ENCODE data around the gene SDR42E1. TPM values are rescaled to one million over a fixed set of nuclear protein-coding genes. Genes with fewer than 3 reads are reported as not detected.

SDR42E1 gene
- polyA plus RNA-seq, 1 donor: 18.6 TPM

GRCh38 chr16:82049484-82049883 lies 38.2 kb upstream of the SDR42E1 start:
- H3K36me3 ChIP-seq (ENCODE audit: control insufficient read depth, insufficient read depth, low read length): no peaks in the 10 kb centered on the region
- no peaks in the 10 kb centered on the region for H3K9me3 ChIP-seq (ENCODE audit: control insufficient read depth, low read depth, low read length)
- H3K27me3 ChIP-seq (ENCODE audit: control insufficient read depth, insufficient read depth, low read length): no peaks in the 10 kb centered on the region
- WGBS (ENCODE audit: insufficient coverage, low lambda C conversion rate): 0% methylated on average over 1 of the region's 1 CpG
- peak overlapping the region; percentile 74 for H3K27ac ChIP-seq (ENCODE audit: low read length)
- peaks cover 61% of the 10 kb centered on the region for H3K4me1 ChIP-seq (ENCODE audit: control insufficient read depth, insufficient read depth, low read length)
- no peak overlapping the region for H3K4me3 ChIP-seq (ENCODE audit: low read length)
- DNase-seq: no peak

GRCh38 chr16:82047787-82048186 lies 36.5 kb upstream of the SDR42E1 start:
- no peaks in the 10 kb centered on the region for H3K9me3 ChIP-seq (ENCODE audit: control insufficient read depth, low read depth, low read length)
- no peaks in the 10 kb centered on the region for H3K36me3 ChIP-seq (ENCODE audit: control insufficient read depth, insufficient read depth, low read length)
- 100% methylated on average over 2 of the region's 2 CpGs for WGBS (ENCODE audit: insufficient coverage, low lambda C conversion rate)
- no peak overlapping the region for H3K27ac ChIP-seq (ENCODE audit: low read length)
- H3K4me1 ChIP-seq (ENCODE audit: control insufficient read depth, insufficient read depth, low read length): peaks cover 64% of the 10 kb centered on the region
- DNase-seq: no peak
- H3K4me3 ChIP-seq (ENCODE audit: low read length): no peak overlapping the region
- no peaks in the 10 kb centered on the region for H3K27me3 ChIP-seq (ENCODE audit: control insufficient read depth, insufficient read depth, low read length)

DNA sequence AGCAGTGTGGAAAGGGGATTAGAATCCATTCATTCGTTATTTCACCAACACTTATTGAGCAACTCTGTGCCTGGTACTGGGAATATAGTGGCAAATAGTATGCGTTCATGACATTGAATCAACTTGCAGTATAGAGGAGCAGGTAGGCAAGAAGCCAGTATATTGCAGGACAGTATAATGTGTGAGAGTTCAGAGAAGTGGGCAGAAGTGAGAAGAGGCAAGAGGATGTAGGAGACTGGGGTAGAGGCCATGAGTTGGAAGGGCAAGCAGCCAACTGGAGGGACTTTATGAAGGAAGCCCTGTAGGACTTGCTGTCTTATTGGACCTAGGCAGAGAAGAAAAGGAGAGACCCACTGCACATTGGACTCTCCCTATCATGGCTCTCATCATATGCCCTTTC lies 36.1 kb upstream of the SDR42E1 start:
- Histone ChIP-seq H3K4me3 (ENCODE audit: low read length) (no peak overlapping the region), H3K27me3 (ENCODE audit: control insufficient read depth, insufficient read depth, low read length) (no peaks in the 10 kb centered on the region), H3K4me1 (ENCODE audit: control insufficient read depth, insufficient read depth, low read length) (peaks cover 61% of the 10 kb centered on the region), H3K36me3 (ENCODE audit: control insufficient read depth, insufficient read depth, low read length) (no peaks in the 10 kb centered on the region), H3K9me3 (ENCODE audit: control insufficient read depth, low read depth, low read length) (no peaks in the 10 kb centered on the region), H3K27ac (ENCODE audit: low read length) (no peak overlapping the region)
- WGBS (ENCODE audit: insufficient coverage, low lambda C conversion rate): 100% methylated on average over 1 of the region's 2 CpGs
- DNase-seq: no peak

DNA sequence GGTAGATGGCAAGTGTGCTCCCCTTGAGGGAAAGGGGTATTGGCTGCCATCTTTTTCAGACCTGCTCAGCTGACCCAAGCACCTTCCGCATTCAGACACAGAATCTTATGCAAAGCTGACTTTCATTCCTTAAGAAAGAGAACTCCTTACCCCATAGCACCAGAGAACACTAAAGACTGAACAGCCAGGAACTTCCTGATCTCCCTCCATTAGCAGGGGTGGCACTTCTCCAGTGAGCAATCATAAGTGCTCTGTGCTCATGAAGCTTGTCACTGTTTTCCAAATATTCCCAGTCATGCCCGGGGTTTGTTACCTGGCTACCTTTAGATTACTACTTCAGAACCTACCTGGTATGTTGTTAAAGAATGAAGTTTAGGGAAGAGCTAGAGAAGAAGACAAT lies 35.7 kb upstream of the SDR42E1 start:
- Histone ChIP-seq H3K9me3 (ENCODE audit: control insufficient read depth, low read depth, low read length) (no peaks in the 10 kb centered on the region), H3K4me3 (ENCODE audit: low read length) (no peak overlapping the region), H3K27ac (ENCODE audit: low read length) (no peak overlapping the region), H3K36me3 (ENCODE audit: control insufficient read depth, insufficient read depth, low read length) (no peaks in the 10 kb centered on the region), H3K27me3 (ENCODE audit: control insufficient read depth, insufficient read depth, low read length) (no peaks in the 10 kb centered on the region), H3K4me1 (ENCODE audit: control insufficient read depth, insufficient read depth, low read length) (peaks cover 57% of the 10 kb centered on the region)
- WGBS (ENCODE audit: insufficient coverage, low lambda C conversion rate): no CpG with 5 or more reads among the region's 2 CpGs
- DNase-seq: no peak

DNA sequence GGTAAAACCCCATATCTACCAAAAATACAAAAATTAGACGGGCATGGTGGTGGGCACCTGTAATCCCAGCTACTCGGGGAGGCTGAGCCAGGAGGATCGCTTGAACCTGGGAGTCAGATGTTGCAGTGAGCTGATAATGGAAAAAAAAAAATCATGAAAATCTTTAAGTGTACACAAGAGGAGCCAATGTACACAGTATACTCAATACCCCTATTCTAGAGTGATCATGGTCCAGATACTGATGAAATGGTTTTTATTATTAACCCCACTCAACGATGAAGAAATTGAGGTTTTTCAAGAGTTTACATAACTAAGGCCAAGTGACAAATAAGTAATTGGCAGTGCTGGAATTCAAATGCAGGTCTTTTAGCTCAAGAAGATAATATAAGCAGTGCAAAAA lies 35.3 kb upstream of the SDR42E1 start:
- WGBS (ENCODE audit: insufficient coverage, low lambda C conversion rate): 100% methylated on average over 1 of the region's 4 CpGs
- H3K27ac ChIP-seq (ENCODE audit: low read length): no peak overlapping the region
- no peak overlapping the region for H3K4me3 ChIP-seq (ENCODE audit: low read length)
- no peaks in the 10 kb centered on the region for H3K27me3 ChIP-seq (ENCODE audit: control insufficient read depth, insufficient read depth, low read length)
- H3K9me3 ChIP-seq (ENCODE audit: control insufficient read depth, low read depth, low read length): no peaks in the 10 kb centered on the region
- H3K4me1 ChIP-seq (ENCODE audit: control insufficient read depth, insufficient read depth, low read length): peaks cover 53% of the 10 kb centered on the region
- no peaks in the 10 kb centered on the region for H3K36me3 ChIP-seq (ENCODE audit: control insufficient read depth, insufficient read depth, low read length)
- no peak for DNase-seq

GRCh38 chr16:82045465-82045864 lies 34.2 kb upstream of the SDR42E1 start:
- Histone ChIP-seq H3K27me3 (ENCODE audit: control insufficient read depth, insufficient read depth, low read length) (no peaks in the 10 kb centered on the region), H3K4me1 (ENCODE audit: control insufficient read depth, insufficient read depth, low read length) (peaks cover 45% of the 10 kb centered on the region), H3K4me3 (ENCODE audit: low read length) (no peak overlapping the region), H3K27ac (ENCODE audit: low read length) (no peak overlapping the region), H3K36me3 (ENCODE audit: control insufficient read depth, insufficient read depth, low read length) (no peaks in the 10 kb centered on the region), H3K9me3 (ENCODE audit: control insufficient read depth, low read depth, low read length) (no peaks in the 10 kb centered on the region)
- no peak for DNase-seq
- WGBS (ENCODE audit: insufficient coverage, low lambda C conversion rate): no CpG with 5 or more reads among the region's 2 CpGs

DNA sequence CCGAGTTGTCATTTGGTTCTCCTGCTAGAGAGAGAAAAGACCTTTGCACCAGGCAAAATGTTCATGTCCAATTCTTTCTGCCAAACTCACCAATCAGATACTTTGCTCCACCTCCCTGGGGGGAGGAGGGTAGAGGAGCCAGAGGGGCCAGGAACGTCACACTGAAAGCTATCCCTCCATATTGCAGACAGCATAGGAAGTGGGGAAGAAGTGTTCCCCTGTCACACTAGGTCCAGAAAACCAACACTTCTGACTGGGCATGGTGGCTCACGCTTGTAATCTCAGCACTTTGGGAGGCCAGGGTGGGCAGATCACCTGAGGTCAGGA lies 33.3 kb upstream of the SDR42E1 start:
- Histone ChIP-seq H3K27me3 (ENCODE audit: control insufficient read depth, insufficient read depth, low read length) (no peaks in the 10 kb centered on the region), H3K9me3 (ENCODE audit: control insufficient read depth, low read depth, low read length) (no peaks in the 10 kb centered on the region), H3K4me3 (ENCODE audit: low read length) (no peak overlapping the region), H3K27ac (ENCODE audit: low read length) (no peak overlapping the region), H3K36me3 (ENCODE audit: control insufficient read depth, insufficient read depth, low read length) (no peaks in the 10 kb centered on the region), H3K4me1 (ENCODE audit: control insufficient read depth, insufficient read depth, low read length) (peaks cover 36% of the 10 kb centered on the region)
- no CpG with 5 or more reads among the region's 3 CpGs for WGBS (ENCODE audit: insufficient coverage, low lambda C conversion rate)
- DNase-seq: no peak

DNA sequence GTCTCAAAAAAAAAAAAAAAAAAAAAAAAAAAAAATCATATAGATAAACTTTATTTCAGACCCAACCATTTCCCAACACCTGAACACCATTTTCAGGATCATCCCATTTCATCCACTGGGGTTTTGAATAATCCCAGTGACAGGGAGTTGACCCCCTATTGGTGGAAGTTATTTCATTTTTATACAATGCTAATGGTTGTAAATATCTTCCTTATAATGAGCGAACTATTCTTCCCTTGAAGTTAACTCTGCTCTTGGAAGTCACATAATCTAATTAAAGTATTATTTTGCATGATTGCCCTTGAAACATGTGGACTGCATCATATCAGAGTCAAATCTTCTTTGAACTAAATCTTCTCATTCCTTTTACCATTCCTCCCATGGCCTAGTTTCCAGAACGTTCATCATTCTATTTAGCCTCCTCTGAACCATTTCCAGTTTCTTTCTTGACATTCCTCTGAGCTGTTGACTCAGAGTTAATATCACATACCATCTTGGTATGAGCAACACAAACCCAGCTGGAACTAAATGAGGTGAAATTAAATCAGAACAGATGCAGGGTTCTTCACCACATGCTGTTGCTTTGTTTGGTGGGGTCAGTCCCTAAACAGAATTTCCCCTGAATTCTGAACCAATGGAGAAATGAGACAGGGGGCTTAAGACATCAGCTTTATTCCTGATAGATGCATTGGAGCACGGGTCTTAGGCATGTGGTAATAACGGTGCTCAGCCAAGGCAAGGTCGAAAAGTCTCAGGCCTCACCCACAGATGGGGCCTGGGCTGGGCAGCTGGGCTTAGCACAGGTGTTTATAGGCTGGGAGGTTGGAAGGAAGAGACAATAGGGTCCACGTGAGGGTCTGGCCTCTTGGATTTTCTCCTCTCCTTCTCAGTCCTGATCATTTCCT lies 32.7 kb upstream of the SDR42E1 start:
- no peaks in the 10 kb centered on the region for H3K27me3 ChIP-seq (ENCODE audit: control insufficient read depth, insufficient read depth, low read length)
- H3K9me3 ChIP-seq (ENCODE audit: control insufficient read depth, low read depth, low read length): no peaks in the 10 kb centered on the region
- peaks cover 30% of the 10 kb centered on the region for H3K4me1 ChIP-seq (ENCODE audit: control insufficient read depth, insufficient read depth, low read length)
- no peak overlapping the region for H3K27ac ChIP-seq (ENCODE audit: low read length)
- 100% methylated on average over 1 of the region's 6 CpGs for WGBS (ENCODE audit: insufficient coverage, low lambda C conversion rate)
- H3K36me3 ChIP-seq (ENCODE audit: control insufficient read depth, insufficient read depth, low read length): no peaks in the 10 kb centered on the region
- DNase-seq: no peak
- H3K4me3 ChIP-seq (ENCODE audit: low read length): no peak overlapping the region

GRCh38 chr16:82042846-82043245 lies 31.6 kb upstream of the SDR42E1 start:
- Histone ChIP-seq H3K4me3 (ENCODE audit: low read length) (no peak overlapping the region), H3K27ac (ENCODE audit: low read length) (no peak overlapping the region), H3K27me3 (ENCODE audit: control insufficient read depth, insufficient read depth, low read length) (no peaks in the 10 kb centered on the region), H3K9me3 (ENCODE audit: control insufficient read depth, low read depth, low read length) (no peaks in the 10 kb centered on the region), H3K4me1 (ENCODE audit: control insufficient read depth, insufficient read depth, low read length) (peaks cover 31% of the 10 kb centered on the region), H3K36me3 (ENCODE audit: control insufficient read depth, insufficient read depth, low read length) (no peaks in the 10 kb centered on the region)
- no peak for DNase-seq
- WGBS (ENCODE audit: insufficient coverage, low lambda C conversion rate): no CpG with 5 or more reads among the region's 2 CpGs

- Histone ChIP-seq H3K27ac (ENCODE audit: low read length) (no peak overlapping the region), H3K4me3 (ENCODE audit: low read length) (no peak overlapping the region), H3K27me3 (ENCODE audit: control insufficient read depth, insufficient read depth, low read length) (no peaks in the 10 kb centered on the region), H3K4me1 (ENCODE audit: control insufficient read depth, insufficient read depth, low read length) (peaks cover 25% of the 10 kb centered on the region), H3K9me3 (ENCODE audit: control insufficient read depth, low read depth, low read length) (no peaks in the 10 kb centered on the region), H3K36me3 (ENCODE audit: control insufficient read depth, insufficient read depth, low read length) (no peaks in the 10 kb centered on the region)
- DNase-seq: no peak
- WGBS (ENCODE audit: insufficient coverage, low lambda C conversion rate): no CpG with 5 or more reads among the region's 8 CpGs
These were observed 30.9 kb upstream of the SDR42E1 start for GRCh38 chr16:82042144-82042543.

GRCh38 chr16:82041542-82041941 lies 30.3 kb upstream of the SDR42E1 start:
- Histone ChIP-seq H3K36me3 (ENCODE audit: control insufficient read depth, insufficient read depth, low read length) (no peaks in the 10 kb centered on the region), H3K27me3 (ENCODE audit: control insufficient read depth, insufficient read depth, low read length) (no peaks in the 10 kb centered on the region), H3K4me3 (ENCODE audit: low read length) (no peak overlapping the region), H3K4me1 (ENCODE audit: control insufficient read depth, insufficient read depth, low read length) (peaks cover 19% of the 10 kb centered on the region), H3K27ac (ENCODE audit: low read length) (no peak overlapping the region), H3K9me3 (ENCODE audit: control insufficient read depth, low read depth, low read length) (no peaks in the 10 kb centered on the region)
- no peak for DNase-seq
- 73% methylated on average over 2 of the region's 4 CpGs for WGBS (ENCODE audit: insufficient coverage, low lambda C conversion rate)

Measured in large intestine (tissue), 3 donors.